Erythroblast (primary cell): ENCODE measurements around the gene RXFP4.

Source experiments
- DNase-seq, 2 experiments: peaks; one replicate each; lab custom pipeline; 2025; lab: John Stamatoyannopoulos, UW
- GATA1 ChIP-seq: IDR thresholded peaks from 2 replicates; pipeline ENCODE4 v1.6.1; 2011; ENCODE audit warnings: low read depth, mild to moderate bottlenecking, control low read depth, low read length, moderate library complexity
- POLR2A ChIP-seq: IDR thresholded peaks from 2 replicates; pipeline ENCODE4 v1.6.1; 2011; ENCODE audit warnings: mild to moderate bottlenecking, low read length

Gene RXFP4

GRCh38 chr1:155957411-155957915 lies 16.0 kb downstream of the RXFP4 start:
- TF ChIP-seq GATA1 (no peak), POLR2A (no peak)

GRCh38 chr1:155960081-155960745 lies 18.8 kb downstream of the RXFP4 start:
- no peak for DNase-seq
- TF ChIP-seq GATA1 (no peak), POLR2A (no peak)

More at GRCh38 chr1:155957411-155957915, 16.0 kb downstream of the RXFP4 start:
- DNase-seq, result no peak

- peak; percentile 54 to 76 for DNase-seq
- TF ChIP-seq GATA1 (no peak), POLR2A (no peak)
These were observed 20.5 kb downstream of the RXFP4 start for GRCh38 chr1:155961937-155962336.

- DNase-seq, result peak in 1 of 2 experiments; percentile 19
- TF ChIP-seq GATA1 (no peak), POLR2A (no peak)
These were observed 21.3 kb downstream of the RXFP4 start for GRCh38 chr1:155962599-155963211.

GRCh38 chr1:155964193-155964592 lies 22.8 kb downstream of the RXFP4 start:
- DNase-seq, result peak in 1 of 2 experiments; percentile 31
- TF ChIP-seq POLR2A, result no peak
- TF ChIP-seq GATA1, result no peak

GRCh38 chr1:155966135-155966534 lies 24.7 kb downstream of the RXFP4 start:
- TF ChIP-seq GATA1 (no peak), POLR2A (no peak)
- peak; percentile 18 to 25 for DNase-seq

- no peak for TF ChIP-seq GATA1
- no peak for TF ChIP-seq POLR2A
These were observed 25.3 kb downstream of the RXFP4 start for GRCh38 chr1:155966750-155967149.

GRCh38 chr1:155967341-155968050 lies 26.1 kb downstream of the RXFP4 start:
- DNase-seq, result no peak
- TF ChIP-seq POLR2A, result no peak

More at GRCh38 chr1:155966750-155967149, 25.3 kb downstream of the RXFP4 start:
- peak in 1 of 2 experiments; percentile 20 for DNase-seq

GRCh38 chr1:155968051-155968400 lies 26.6 kb downstream of the RXFP4 start:
- TF ChIP-seq POLR2A (no peak), GATA1 (no peak)
- no peak for DNase-seq

- no peak for DNase-seq
- TF ChIP-seq GATA1 (no peak), POLR2A (no peak)
These were observed 27.2 kb downstream of the RXFP4 start for GRCh38 chr1:155968670-155969069.

- TF ChIP-seq POLR2A (no peak), GATA1 (no peak)
- no peak for DNase-seq
These were observed 27.9 kb downstream of the RXFP4 start for GRCh38 chr1:155969377-155969791.

- DNase-seq, result peak in 1 of 2 experiments; percentile 34
These were observed 29.2 kb downstream of the RXFP4 start for GRCh38 chr1:155970531-155971167.

More at GRCh38 chr1:155970531-155971167, 29.2 kb downstream of the RXFP4 start:
- TF ChIP-seq POLR2A (no peak), GATA1 (no peak)
